ENCODE data around the gene ST6GALNAC3.
"Not testable (repeated sequence)": the region's sequence is repeated elsewhere in the genome, so short reads cannot be mapped to it uniquely, and the experiment has no call there.

Gene ST6GALNAC3

DNA sequence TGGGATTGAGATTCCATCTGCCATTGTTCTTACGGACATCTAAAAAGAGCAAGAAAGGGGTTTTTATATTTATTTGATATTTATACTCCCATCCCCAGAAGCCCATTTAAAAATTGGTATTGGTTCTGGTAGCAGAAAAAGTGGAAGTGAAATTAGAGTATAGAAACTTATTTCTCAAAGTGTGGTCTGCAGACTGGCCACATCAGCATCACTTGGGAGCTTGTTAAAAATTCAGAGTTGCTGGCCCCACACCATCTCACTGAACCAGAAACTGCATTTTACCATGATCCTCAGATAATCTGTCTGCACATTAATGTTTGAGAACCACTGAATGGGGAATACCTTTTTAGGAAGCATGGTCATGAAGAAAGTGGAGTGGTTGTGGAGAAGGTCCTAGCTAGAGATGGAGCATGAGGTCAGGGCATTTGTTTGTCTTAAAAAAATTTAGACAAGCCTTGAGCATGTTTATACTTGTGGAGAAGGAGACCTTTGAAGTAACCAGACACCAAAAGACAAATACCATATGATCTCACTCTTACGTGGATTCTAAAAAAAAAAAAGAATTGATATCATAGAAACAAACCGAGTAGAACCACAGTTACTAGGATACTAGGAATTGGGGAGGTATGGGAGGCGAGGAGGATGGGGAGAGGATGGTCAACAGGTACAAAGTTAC, 116.3 kb downstream of the ST6GALNAC3 start:
- no peak for DNase-seq (ENCODE audit: low read depth in 3 of 3)

DNA sequence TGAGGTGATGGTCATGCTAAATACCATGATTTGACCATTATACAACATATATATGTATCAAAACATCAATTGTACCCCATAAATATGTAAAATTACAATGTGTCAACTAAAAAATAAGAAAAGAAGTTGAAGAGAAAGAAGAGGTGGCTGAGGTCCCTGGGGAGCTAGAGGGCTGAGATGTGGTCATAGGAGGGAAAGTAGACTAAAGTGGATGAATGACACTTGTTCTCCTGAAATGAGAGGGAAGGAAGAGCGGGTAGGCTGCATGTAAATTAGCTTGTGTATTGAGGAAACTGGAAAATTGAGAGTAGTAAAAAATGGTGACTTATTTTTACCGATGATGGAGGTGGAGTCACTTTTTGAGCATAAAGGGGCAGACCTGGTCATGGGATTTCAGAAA, 117.0 kb downstream of the ST6GALNAC3 start:
- DNase-seq (ENCODE audit: low read depth in 3 of 3) = no peak

DNA sequence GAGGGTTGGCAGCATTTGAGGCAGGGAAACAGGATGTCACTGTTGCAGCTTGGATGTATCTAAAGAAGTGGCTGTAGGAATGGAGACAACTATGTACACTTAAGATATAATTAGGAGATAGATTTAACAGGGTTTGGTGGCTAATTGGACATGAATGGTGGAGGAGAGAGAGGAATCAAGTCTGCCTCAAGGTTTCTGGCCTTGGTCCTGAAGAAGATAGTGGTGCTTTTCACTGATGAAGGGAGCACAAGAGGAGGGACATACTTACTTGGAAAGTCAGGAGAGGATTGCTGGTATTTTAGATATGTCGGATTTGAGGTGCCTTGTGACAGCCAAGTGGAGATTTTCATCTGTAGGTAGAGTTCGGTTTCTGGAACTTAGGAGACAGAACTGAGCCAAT, 123.9 kb downstream of the ST6GALNAC3 start:
- DNase-seq (ENCODE audit: low read depth in 3 of 3) = no peak

GRCh38 chr1:76202670-76203069, 128.1 kb downstream of the ST6GALNAC3 start:
- no peak for DNase-seq (ENCODE audit: low read depth in 3 of 3)

DNA sequence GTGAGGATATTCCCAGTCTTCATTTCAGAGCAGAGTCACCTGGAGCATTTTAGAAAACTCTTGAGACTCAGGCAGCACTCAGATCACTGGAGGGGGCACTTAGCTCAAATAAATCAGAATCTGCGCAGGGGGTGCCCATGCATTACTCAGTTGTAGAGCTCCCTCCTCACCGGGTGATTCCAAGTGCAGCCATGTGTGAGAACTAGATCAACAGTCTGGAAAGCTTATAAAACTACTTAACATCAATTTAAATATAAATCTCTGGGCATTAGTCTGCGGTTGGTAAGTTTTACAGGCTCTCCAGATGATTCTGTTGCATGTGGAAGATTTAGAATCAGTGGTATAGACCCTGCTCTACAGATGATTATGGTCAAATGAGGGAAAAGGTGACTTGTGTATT, 128.6 kb downstream of the ST6GALNAC3 start:
- DNase-seq (ENCODE audit: low read depth in 3 of 3) = no peak

DNA sequence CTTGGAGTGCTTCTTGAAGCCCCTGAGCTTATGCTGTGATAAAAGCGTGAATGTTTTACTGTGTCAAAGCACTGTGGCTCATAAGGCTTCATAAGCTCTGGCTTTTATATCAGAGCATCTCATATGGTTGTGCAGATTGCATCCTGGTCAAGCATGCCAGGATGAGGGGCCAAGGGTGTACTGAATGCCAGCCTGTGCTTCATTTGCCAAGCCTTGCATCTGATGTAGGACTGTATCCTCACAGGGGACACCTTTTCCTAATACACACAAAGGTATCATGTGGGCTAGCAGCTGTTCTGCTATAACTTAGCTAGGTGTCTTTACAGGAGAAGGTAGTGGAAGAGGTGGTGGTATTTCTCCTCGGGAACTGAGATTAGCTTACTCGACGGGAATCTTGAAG, 134.7 kb downstream of the ST6GALNAC3 start:
- DNase-seq (ENCODE audit: low read depth in 3 of 3) = no peak

GRCh38 chr1:76209648-76210047, 135.1 kb downstream of the ST6GALNAC3 start:
- no peak for DNase-seq (ENCODE audit: low read depth in 3 of 3)

- no peak for DNase-seq (ENCODE audit: low read depth in 3 of 3)
These were observed 135.6 kb downstream of the ST6GALNAC3 start for GRCh38 chr1:76210160-76210559.

DNA sequence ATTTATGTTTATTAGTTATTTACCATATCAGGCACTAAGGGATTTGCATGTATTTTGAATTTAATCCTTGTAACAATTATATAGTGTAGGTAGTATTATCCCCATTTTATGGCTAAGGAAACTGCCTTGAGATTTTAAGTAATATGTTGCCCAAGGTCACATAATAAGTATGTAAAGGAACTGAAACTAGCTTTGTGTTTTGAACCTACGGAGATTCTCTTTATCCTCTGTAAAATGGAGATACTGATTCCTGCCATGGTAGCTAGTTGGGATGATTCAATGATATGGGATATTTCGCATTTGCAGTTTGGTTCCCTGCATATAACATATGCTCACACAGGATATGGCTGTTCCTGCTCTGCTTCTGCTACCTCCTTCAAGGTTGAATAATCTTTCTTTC, 144.3 kb downstream of the ST6GALNAC3 start:
- no peak for DNase-seq (ENCODE audit: low read depth in 3 of 3)

DNA sequence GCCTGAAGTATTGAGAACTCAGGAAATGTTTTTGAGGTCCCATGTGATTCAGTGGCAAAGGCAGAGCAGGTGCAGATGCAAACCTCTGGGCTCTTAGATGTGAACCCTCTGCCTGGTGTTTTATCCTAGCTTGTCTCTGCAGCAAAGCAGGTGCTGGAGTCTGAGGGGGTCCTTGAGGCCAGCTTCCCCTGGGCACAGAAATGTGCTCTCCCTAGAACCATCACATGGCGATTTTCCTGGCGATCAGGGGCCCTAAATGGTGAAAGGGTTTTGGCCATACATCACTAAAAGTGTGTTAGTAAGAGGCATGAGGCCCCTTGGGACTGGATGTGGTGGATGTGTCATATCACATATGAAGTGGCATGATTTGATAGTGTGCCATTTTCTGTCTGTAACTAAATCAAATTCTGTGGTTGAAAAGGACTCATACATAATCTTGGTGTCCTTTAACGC, 144.8 kb downstream of the ST6GALNAC3 start:
- peak in 1 of 3 donors; percentile 17 for DNase-seq (ENCODE audit: low read depth in 3 of 3)

- no peak for DNase-seq (ENCODE audit: low read depth in 3 of 3)
These were observed 150.2 kb downstream of the ST6GALNAC3 start for GRCh38 chr1:76224752-76225151.

DNA sequence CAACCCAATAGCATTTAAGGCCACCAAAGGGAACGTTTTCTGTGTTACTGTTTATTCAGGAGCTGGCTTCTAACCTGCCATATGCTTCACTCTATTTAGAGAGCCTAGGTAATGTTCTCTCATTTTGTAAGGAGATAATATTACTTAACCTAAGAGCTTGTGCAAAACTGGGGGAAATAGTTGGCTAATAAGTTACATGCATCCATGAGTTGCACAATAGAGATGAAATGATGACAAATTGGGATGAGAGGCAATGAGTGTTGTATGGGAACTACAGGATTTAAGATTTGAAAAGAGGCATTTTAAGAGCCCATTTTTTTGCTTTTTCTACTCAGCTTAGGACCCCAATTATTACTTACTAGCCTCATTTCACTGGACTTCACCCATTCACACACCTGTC, 151.0 kb downstream of the ST6GALNAC3 start:
- DNase-seq (ENCODE audit: low read depth in 3 of 3) = no peak

DNA sequence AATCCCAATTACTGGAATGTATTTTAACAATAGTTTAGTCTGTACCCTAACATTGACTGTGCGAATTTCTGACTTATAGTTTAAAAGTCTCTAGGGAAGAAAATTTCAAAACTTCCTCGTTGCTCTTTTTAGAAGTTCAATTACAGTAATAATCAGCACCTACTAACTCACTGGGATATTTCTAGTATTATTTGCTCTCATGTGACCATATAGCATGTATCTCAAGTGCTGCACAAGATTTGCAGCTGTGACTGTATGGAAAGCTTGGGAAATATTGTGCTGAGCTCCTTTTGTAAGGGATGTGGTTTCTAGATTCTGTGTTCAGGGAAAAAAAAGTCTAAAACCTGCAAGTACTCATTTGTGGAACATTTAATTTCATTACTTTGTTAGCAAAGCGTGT, 153.1 kb downstream of the ST6GALNAC3 start:
- no peak for DNase-seq (ENCODE audit: low read depth in 3 of 3)

DNA sequence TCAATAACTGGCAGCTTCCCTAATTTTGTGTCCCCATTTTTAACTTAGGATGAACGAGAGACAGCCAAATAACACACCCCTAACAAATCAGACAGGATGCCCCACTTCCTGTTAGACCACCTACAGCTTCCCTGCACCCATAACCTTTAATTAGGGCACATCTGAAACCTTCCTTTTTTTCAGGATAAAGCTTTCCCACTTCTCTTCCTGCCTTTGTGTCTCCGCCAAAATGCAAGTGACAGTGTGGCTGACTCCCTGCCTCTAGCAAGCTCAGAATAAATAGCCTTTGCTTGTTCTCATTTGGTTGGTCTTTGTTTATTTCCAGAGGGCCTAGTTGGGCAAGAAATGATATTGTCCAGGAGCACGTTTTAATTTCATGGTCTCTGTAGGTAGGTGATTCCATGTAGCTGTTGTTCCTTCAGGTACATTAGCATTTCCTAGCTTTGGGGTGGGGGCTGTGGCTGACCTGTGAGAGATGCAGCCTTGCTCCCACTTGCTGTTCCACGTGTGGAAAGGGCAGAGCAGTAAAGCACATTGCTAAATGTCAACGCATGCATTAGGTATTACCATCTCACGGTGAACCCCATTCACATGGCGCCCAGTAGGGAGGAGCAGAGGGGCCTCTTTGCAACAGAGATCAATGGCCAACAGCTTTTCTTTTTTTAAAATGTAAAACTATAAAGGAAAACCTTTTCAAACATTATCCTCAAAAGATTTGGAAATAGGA, 154.9 kb downstream of the ST6GALNAC3 start:
- DNase-seq (ENCODE audit: low read depth in 3 of 3) = no peak

GRCh38 chr1:76230842-76231281, 156.3 kb downstream of the ST6GALNAC3 start:
- DNase-seq (ENCODE audit: low read depth in 3 of 3) = no peak

DNA sequence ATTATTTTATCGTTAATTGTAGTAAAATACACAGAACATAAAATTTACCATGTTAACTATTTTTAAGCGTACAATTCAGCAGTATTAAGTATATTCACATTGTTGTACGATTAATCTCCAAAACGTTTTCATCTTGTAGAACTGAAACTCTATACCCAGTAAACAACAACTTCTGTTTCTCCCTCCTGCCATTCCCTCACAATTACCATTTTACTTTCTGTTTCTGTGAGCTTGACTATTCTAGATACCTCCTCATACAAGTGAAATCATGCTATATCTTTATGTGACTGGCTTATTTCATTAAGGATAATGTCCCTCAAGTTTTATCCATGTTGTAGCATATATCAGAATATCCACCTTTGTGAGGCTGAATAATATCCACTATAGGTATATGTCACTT, 156.8 kb downstream of the ST6GALNAC3 start:
- DNase-seq (ENCODE audit: low read depth in 3 of 3) = no peak

DNA sequence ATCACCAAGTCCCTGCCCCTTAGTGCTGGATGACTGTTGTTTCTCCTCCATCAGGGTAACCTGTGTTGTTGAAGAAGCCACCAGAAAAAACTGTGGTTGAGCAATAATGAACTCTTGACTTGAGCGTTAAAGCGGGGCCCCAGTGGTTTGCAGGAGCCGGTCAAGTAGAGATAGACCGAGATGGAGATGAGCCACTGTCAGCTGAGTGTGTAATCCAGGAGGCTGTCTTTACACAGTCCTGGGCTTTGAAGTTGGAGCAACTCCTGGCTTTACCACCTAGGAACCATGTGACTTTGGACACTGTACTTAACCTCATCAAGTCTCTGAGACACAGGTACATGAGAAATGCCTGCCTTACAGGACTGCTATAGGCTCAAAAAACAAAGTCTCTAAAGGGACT, 158.1 kb downstream of the ST6GALNAC3 start:
- DNase-seq (ENCODE audit: low read depth in 3 of 3) = no peak

GRCh38 chr1:76234061-76234460, 159.5 kb downstream of the ST6GALNAC3 start:
- no peak for DNase-seq (ENCODE audit: low read depth in 3 of 3)

DNA sequence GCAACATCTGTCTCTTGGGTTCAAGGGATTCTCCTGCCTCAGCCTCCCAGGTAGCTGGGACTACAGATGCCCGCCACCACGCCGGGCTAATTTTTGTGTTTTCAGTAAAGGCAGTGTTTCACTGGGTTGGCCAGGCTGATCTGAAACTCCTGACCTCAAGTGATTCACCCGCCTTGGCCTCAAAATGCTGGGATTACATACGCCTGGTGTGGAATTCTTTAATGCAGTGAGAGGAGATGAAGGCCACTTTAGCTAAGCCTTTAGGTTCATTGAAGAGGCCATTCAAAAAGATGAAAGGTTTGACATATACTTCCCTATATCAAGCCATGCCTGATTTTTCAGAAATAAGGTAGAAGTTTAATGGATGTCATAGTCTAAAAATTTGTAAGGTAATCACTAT, 162.7 kb downstream of the ST6GALNAC3 start:
- DNase-seq (ENCODE audit: low read depth in 3 of 3) = no peak

- no peak for DNase-seq (ENCODE audit: low read depth in 3 of 3)
These were observed 163.6 kb downstream of the ST6GALNAC3 start for GRCh38 chr1:76238094-76238628.

GRCh38 chr1:76239470-76239918, 164.9 kb downstream of the ST6GALNAC3 start:
- no peak for DNase-seq (ENCODE audit: low read depth in 3 of 3)

DNA sequence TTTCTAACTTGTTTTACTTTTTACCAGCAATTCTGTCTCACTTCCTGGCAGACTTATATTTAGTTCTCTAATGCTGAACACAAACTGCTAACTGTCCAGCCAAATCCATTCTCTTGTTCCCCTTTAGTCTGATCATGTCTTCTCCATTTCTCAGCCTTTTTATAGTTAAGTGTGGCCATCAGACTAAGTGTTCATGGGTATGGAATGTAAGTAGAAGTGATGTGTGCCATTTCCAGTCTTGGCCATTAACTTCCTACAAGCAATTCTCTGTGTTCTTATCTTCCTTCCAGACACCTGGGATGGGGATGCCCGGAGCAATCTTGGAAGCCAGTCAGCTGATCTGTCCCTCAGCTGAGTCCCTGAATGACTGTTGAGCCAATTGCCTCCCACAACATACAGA, 165.8 kb downstream of the ST6GALNAC3 start:
- DNase-seq (ENCODE audit: low read depth in 3 of 3) = no peak

DNA sequence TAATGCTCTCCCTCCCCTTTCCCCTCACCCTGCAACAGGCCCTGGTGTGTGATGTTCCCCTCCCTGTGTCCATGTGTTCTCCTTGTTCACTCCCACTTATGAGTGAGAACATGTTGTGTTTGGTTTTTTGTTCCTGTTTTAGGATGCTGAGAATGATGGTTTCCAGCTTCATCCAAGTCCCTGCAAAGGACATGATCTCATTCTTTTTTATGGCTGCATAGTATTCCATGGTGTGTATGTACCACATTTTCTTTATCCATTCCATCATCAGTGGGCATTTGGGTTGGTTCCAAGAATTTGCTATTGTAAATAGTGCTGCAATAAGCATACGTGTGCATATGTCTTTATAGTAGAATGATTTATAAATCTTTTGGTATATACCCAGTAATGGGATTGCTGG, 168.0 kb downstream of the ST6GALNAC3 start:
- not testable (repeated sequence) for DNase-seq (ENCODE audit: low read depth in 3 of 3)
